ENCODE results near the gene C9orf72. TPM values are rescaled to one million over a fixed set of nuclear protein-coding genes. Genes with fewer than 3 reads are reported as not detected.

The C9orf72 gene
- total and polyA plus RNA-seq, 2 of the 8 experiments (the other 6 are each of a cell fraction or from before 2014, with no cell fraction given), result 7.2 to 17.5 TPM

GRCh38 chr9:27602142-27602861 is 29.0 kb upstream of the C9orf72 start:
- H4K91ac ChIP-seq (replicated peaks; ENCODE audit: insufficient read length, low read length), result no peak overlapping the region
- H3K4me2 ChIP-seq (ENCODE audit: insufficient read depth in 1 of 2, low read depth in 2 of 2, low read length in 2 of 2), result no peak overlapping the region
- WGBS, 2 experiments (ENCODE audit: extremely low coverage in 1 of 2, insufficient coverage in 1 of 2, insufficient read length in 1 of 2, insufficient replicate concordance in 2 of 2, low coverage in 1 of 2, low lambda C conversion rate in 2 of 2, missing lambda C conversion rate in 1 of 2), result 94% methylated on average over 6 of the region's 6 CpGs; no CpG with 5 or more reads in 1 of the 2 experiments
- TF ChIP-seq CTBP2 (IDR thresholded peaks at IDR 0.05; ENCODE audit: borderline replicate concordance, insufficient read depth, insufficient read length, low read length) (no peak), CHD1 (IDR thresholded peaks at IDR 0.05; ENCODE audit: low read depth, low read length) (no peak), RFX5 (IDR thresholded peaks at IDR 0.05; ENCODE audit: borderline replicate concordance, low read depth, low read length) (no peak), CBX8 (IDR thresholded peaks at IDR 0.05; ENCODE audit: borderline replicate concordance, low read depth, low read length) (no peak), POU5F1 (IDR thresholded peaks at IDR 0.05; ENCODE audit: low read depth, low read length) (no peak), ATF2 (IDR thresholded peaks at IDR 0.05; ENCODE audit: low read length) (no peak), CTCF (IDR thresholded peaks at IDR 0.05; ENCODE audit: control extremely low read depth in 1 of 3, insufficient read depth in 1 of 3, low read depth in 1 of 3, low read length in 3 of 3) (no peak), ZNF274 (IDR thresholded peaks at IDR 0.05; ENCODE audit: borderline replicate concordance, extremely low read depth, low read length) (no peak)

More at GRCh38 chr9:27602142-27602861, 29.0 kb upstream of the C9orf72 start:
- H3K36me3 ChIP-seq (ENCODE audit: control insufficient read depth in 2 of 4, insufficient read depth in 4 of 4, low read length in 3 of 4), result no peaks in the 10 kb centered on the region; a peak in 1 of 8 replicates
- no peak overlapping the region for H3K9ac ChIP-seq (replicated peaks in 1 of 4; ENCODE audit: extremely low read depth in 1 of 4, low read depth in 3 of 4, low read length in 3 of 4)
- H3K27ac ChIP-seq (ENCODE audit: low read depth, low read length), result no peak overlapping the region
- H2BK12ac ChIP-seq (ENCODE audit: low read depth, low read length), result no peak overlapping the region
- POLR2A ChIA-PET (ENCODE audit: partially characterized antibody), result no interaction called here
- no peaks in the 10 kb centered on the region for H3K79me2 ChIP-seq (ENCODE audit: control insufficient read depth in 1 of 2, insufficient read depth in 2 of 2, low read length in 2 of 2)
- no peak overlapping the region for H2BK120ac ChIP-seq (replicated peaks; ENCODE audit: low read depth, low read length)
- H3K23me2 ChIP-seq (ENCODE audit: low read depth, low read length), result no peaks in the 10 kb centered on the region
- FAIRE-seq (no peak), DNase-seq (ENCODE audit: low read depth in 1 of 2, low spot score in 2 of 2) (no peak)
- no peak overlapping the region for H3K23ac ChIP-seq (ENCODE audit: insufficient read length)
- CTCF ChIA-PET (ENCODE audit: partially characterized antibody), result interaction anchor here (0.6 to 1.2 kb wide), 4 partner anchors 9 to 472 kb away, joined by 3 to 4 read pairs (median 4); no protein-coding TSS in a partner anchor
- no peak overlapping the region for H4K5ac ChIP-seq (ENCODE audit: insufficient read length, low read depth, low read length)
- no peak overlapping the region for H2BK20ac ChIP-seq (ENCODE audit: low read length)
- H2AK5ac ChIP-seq (ENCODE audit: low read depth, low read length), result no peak overlapping the region
- no peaks in the 10 kb centered on the region for H4K20me1 ChIP-seq (replicated peaks in 1 of 2; ENCODE audit: control insufficient read depth in 1 of 2, insufficient read depth in 2 of 2, low read length in 2 of 2)
- H3K4ac ChIP-seq (replicated peaks; ENCODE audit: insufficient read length, low read depth, low read length), result no peak overlapping the region
- H3K4me3 ChIP-seq (ENCODE audit: extremely low read depth in 1 of 4, insufficient read depth in 2 of 4, low read depth in 3 of 4, low read length in 4 of 4), result no peak overlapping the region
- H3K79me1 ChIP-seq (ENCODE audit: low read depth, low read length), result no peaks in the 10 kb centered on the region
- H3K56ac ChIP-seq (replicated peaks; ENCODE audit: insufficient read length, low read depth, low read length), result no peak overlapping the region
- no peaks in the 10 kb centered on the region; a peak in 1 of 7 replicates for H3K4me1 ChIP-seq (replicated peaks in 1 of 4; ENCODE audit: control insufficient read depth in 3 of 4, insufficient read depth in 4 of 4, low read length in 3 of 4)
- H3K9me3 ChIP-seq (ENCODE audit: insufficient read depth in 2 of 2, low read depth in 1 of 2, low read length in 1 of 2), result no peaks in the 10 kb centered on the region
- no peak overlapping the region for H2AFZ ChIP-seq (ENCODE audit: low read length)
- H4K8ac ChIP-seq (ENCODE audit: extremely low read depth, insufficient read depth, low read length), result no peak overlapping the region
- H3K14ac ChIP-seq (ENCODE audit: insufficient read length), result no peak overlapping the region
- H2BK5ac ChIP-seq (ENCODE audit: low read depth, low read length), result no peak overlapping the region
- H3K18ac ChIP-seq (ENCODE audit: extremely low read depth, low read length), result no peak overlapping the region
- no peak overlapping the region for H2BK15ac ChIP-seq (ENCODE audit: low read length)
- H3K27me3 ChIP-seq (replicated peaks in 1 of 4; ENCODE audit: control insufficient read depth in 3 of 4, extremely low read depth in 1 of 4, insufficient read depth in 3 of 4, low read length in 3 of 4), result no peaks in the 10 kb centered on the region
